ENCODE results near the gene MIPEP. TPM values are rescaled to one million over a fixed set of nuclear protein-coding genes. Genes with fewer than 3 reads are reported as not detected.

MIPEP gene
- total RNA-seq, 1 experiment from 2014 or later = 25.4 TPM

- BruUV-seq (replicated peaks) = no TSS peak
- intact Hi-C loops (cut with micrococcal nuclease; ENCODE audit: unreplicated experiment) = no loop called here
- TF ChIP-seq EZH2 (IDR thresholded peaks at IDR 0.05; ENCODE audit: borderline replicate concordance, low read depth, low read length, poor library complexity, severe bottlenecking) (no peak), CTCF (conservative IDR thresholded peaks at IDR 0.05; ENCODE audit: low read depth, low read length) (no peak)
- CTCF ChIA-PET = no interaction called here
- Histone ChIP-seq H3K9me3 (ENCODE audit: low read depth, low read length, poor library complexity, severe bottlenecking) (no peaks in the 10 kb centered on the region), H3K36me3 (ENCODE audit: insufficient read depth, low read length, poor library complexity, severe bottlenecking) (no peaks in the 10 kb centered on the region), H3K4me3 (ENCODE audit: low read depth, low read length, poor library complexity, severe bottlenecking) (no peak overlapping the region), H3K27me3 (replicated peaks; ENCODE audit: insufficient read depth, low read depth, low read length, poor library complexity) (no peaks in the 10 kb centered on the region), H3K4me1 (ENCODE audit: insufficient read depth, low read length, poor library complexity, severe bottlenecking) (no peaks in the 10 kb centered on the region), H3K27ac (ENCODE audit: low read depth, low read length, poor library complexity, severe bottlenecking) (no peak overlapping the region)
- POLR2A ChIA-PET (ENCODE audit: low non-redundant PET) = no interaction called here
- DNase-seq (ENCODE audit: low spot score) = no peak
These were observed 178.8 kb downstream of the MIPEP start for GRCh38 chr13:23710366-23710765.

GRCh38 chr13:23709536-23709935 is 179.7 kb downstream of the MIPEP start:
- POLR2A ChIA-PET (ENCODE audit: low non-redundant PET) = no interaction called here
- intact Hi-C loops (cut with micrococcal nuclease; ENCODE audit: unreplicated experiment) = loop anchor here (10.0 kb wide), 1 partner anchor 245 kb away; no protein-coding TSS in a partner anchor
- no peaks in the 10 kb centered on the region for H3K9me3 ChIP-seq (ENCODE audit: low read depth, low read length, poor library complexity, severe bottlenecking)
- CTCF ChIA-PET = no interaction called here
- H3K4me3 ChIP-seq (ENCODE audit: low read depth, low read length, poor library complexity, severe bottlenecking) = no peak overlapping the region
- no TSS peak for BruUV-seq (replicated peaks)
- no peak overlapping the region for H3K27ac ChIP-seq (ENCODE audit: low read depth, low read length, poor library complexity, severe bottlenecking)
- H3K4me1 ChIP-seq (ENCODE audit: insufficient read depth, low read length, poor library complexity, severe bottlenecking) = no peaks in the 10 kb centered on the region
- TF ChIP-seq CTCF (conservative IDR thresholded peaks at IDR 0.05; ENCODE audit: low read depth, low read length) (no peak), EZH2 (IDR thresholded peaks at IDR 0.05; ENCODE audit: borderline replicate concordance, low read depth, low read length, poor library complexity, severe bottlenecking) (no peak)
- no peaks in the 10 kb centered on the region for H3K36me3 ChIP-seq (ENCODE audit: insufficient read depth, low read length, poor library complexity, severe bottlenecking)
- H3K27me3 ChIP-seq (replicated peaks; ENCODE audit: insufficient read depth, low read depth, low read length, poor library complexity) = no peaks in the 10 kb centered on the region
- no peak for DNase-seq (ENCODE audit: low spot score)

- ChIA-PET POLR2A (ENCODE audit: low non-redundant PET) (no interaction called here), CTCF (interaction anchor here (0.6 kb wide), 1 partner anchor 15 kb away, joined by 4 read pairs; no protein-coding TSS in a partner anchor)
- BruUV-seq (replicated peaks) = no TSS peak
- 0 out of 2 replicates have a peak, but pooled peaks have one; percentile 24 for TF ChIP-seq CTCF (conservative IDR thresholded peaks at IDR 0.05; ENCODE audit: low read depth, low read length)
- no peak for TF ChIP-seq EZH2 (IDR thresholded peaks at IDR 0.05; ENCODE audit: borderline replicate concordance, low read depth, low read length, poor library complexity, severe bottlenecking)
- Histone ChIP-seq H3K27me3 (replicated peaks; ENCODE audit: insufficient read depth, low read depth, low read length, poor library complexity) (no peaks in the 10 kb centered on the region), H3K4me1 (ENCODE audit: insufficient read depth, low read length, poor library complexity, severe bottlenecking) (no peaks in the 10 kb centered on the region), H3K9me3 (ENCODE audit: low read depth, low read length, poor library complexity, severe bottlenecking) (no peaks in the 10 kb centered on the region), H3K4me3 (ENCODE audit: low read depth, low read length, poor library complexity, severe bottlenecking) (no peak overlapping the region), H3K27ac (ENCODE audit: low read depth, low read length, poor library complexity, severe bottlenecking) (no peak overlapping the region), H3K36me3 (ENCODE audit: insufficient read depth, low read length, poor library complexity, severe bottlenecking) (no peaks in the 10 kb centered on the region)
- DNase-seq (ENCODE audit: low spot score) = no peak
- intact Hi-C loops (cut with micrococcal nuclease; ENCODE audit: unreplicated experiment) = loop anchor here (10.0 kb wide), 1 partner anchor 243 kb away; no protein-coding TSS in a partner anchor
These were observed 181.5 kb downstream of the MIPEP start for GRCh38 chr13:23707674-23708073.
